HG03442 (cell line): ENCODE results near the gene CAPZB.

Experiments
- ATAC-seq: cut with Tn5 transposase; IDR thresholded peaks from one replicate; pipeline ENCODE4 v1.9.1; 2021; ENCODE audit warnings: mild to moderate bottlenecking, moderate library complexity; ENCODE audit not compliant: unreplicated experiment

Gene CAPZB

GRCh38 chr1:19472174-19472573 lies 13.2 kb downstream of the CAPZB start:
- ATAC-seq, result no peak

GRCh38 chr1:19469004-19469403 lies 16.3 kb downstream of the CAPZB start:
- no peak for ATAC-seq

GRCh38 chr1:19468397-19468956 lies 16.9 kb downstream of the CAPZB start:
- peak; percentile 58 for ATAC-seq

GRCh38 chr1:19467199-19468187 lies 17.8 kb downstream of the CAPZB start:
- ATAC-seq, result no peak

- ATAC-seq, result no peak
Observed at GRCh38 chr1:19466112-19466561, 19.2 kb downstream of the CAPZB start.

GRCh38 chr1:19465650-19466049 lies 19.7 kb downstream of the CAPZB start:
- no peak for ATAC-seq

GRCh38 chr1:19465123-19465522 lies 20.2 kb downstream of the CAPZB start:
- no peak for ATAC-seq

- ATAC-seq, result no peak
Observed at GRCh38 chr1:19464696-19465095, 20.6 kb downstream of the CAPZB start.

GRCh38 chr1:19463504-19463803 lies 21.9 kb downstream of the CAPZB start:
- no peak for ATAC-seq

GRCh38 chr1:19462781-19463503 lies 22.4 kb downstream of the CAPZB start:
- no peak for ATAC-seq

- ATAC-seq, result no peak
Observed at GRCh38 chr1:19461220-19461554, 24.2 kb downstream of the CAPZB start.

- no peak for ATAC-seq
Observed at GRCh38 chr1:19460535-19461219, 24.7 kb downstream of the CAPZB start.

GRCh38 chr1:19458815-19459417 lies 26.4 kb downstream of the CAPZB start:
- ATAC-seq, result no peak

- ATAC-seq, result no peak
Observed at GRCh38 chr1:19457607-19458006, 27.7 kb downstream of the CAPZB start.

- no peak for ATAC-seq
Observed at GRCh38 chr1:19456968-19457441, 28.3 kb downstream of the CAPZB start.

GRCh38 chr1:19455353-19455752 lies 30.0 kb downstream of the CAPZB start:
- ATAC-seq, result no peak

- ATAC-seq, result no peak
Observed at GRCh38 chr1:19454265-19455146, 30.8 kb downstream of the CAPZB start.

- no peak for ATAC-seq
Observed at GRCh38 chr1:19453741-19454201, 31.6 kb downstream of the CAPZB start.

GRCh38 chr1:19452221-19452663 lies 33.1 kb downstream of the CAPZB start:
- no peak for ATAC-seq
